Stimulated activated CD4-positive, alpha-beta T cell treated with anti-CD3 and anti-CD28 coated beads, Interleukin-15, amount 100 ng/mL, for 1 hour (primary cell): ENCODE data around the gene TMEM117.

Experiments used
- DNase-seq, 2 donors: peaks; one replicate each; pipeline ENCODE4 v3.0.0-alpha.2; 2020; ENCODE audit warnings: low read depth in 1 of 2, low spot score in 1 of 2

The TMEM117 gene

DNA sequence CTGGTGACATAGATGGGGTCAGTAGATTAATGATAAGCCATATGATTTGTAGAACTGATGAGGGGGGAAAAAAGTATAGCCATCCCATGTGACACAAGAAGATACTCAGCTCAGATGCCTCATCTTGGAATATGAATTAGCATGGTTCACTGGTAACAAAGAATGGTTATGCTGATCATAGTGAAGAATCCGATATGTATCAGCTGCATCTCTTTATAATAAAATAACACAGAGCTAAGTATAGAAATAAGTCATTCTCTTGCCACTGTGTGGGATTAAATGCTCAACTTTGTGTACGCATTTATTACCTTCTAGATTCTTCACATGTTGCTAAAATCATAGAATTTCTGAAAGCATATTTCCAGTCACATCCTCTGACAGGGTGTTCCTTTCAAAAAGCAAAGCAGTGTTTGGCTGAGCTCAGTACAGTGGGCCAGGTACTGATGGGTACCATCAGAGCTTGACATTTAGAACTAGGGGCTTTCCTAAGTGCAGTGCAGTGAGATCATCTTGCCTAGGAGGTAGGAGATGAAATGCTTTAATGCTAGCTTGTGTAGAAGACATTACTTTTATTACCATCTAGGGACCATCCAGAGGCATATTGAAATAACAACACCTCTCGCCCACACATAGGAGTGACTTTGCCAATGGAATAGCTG lies 256.2 kb downstream of the TMEM117 start:
- no peak for DNase-seq

DNA sequence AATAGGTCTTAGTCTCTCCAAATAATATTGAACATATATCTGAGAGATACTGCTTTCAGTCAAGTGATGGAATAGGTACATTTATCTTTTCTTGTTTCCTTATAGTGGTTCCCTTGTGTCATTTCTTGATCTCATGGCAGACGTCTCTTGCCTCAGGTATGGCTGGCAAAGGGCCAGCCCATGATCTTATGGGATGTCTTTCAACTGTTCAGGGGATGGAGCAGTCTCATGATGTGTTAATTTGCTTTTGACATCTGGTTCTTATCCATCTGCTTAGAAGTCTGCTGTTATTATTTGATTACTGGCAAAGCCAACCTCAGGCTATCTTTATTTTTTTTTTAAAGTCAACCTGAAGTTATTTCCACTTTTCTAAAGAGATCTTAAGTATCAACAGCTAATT lies 262.9 kb downstream of the TMEM117 start:
- DNase-seq, result no peak

DNA sequence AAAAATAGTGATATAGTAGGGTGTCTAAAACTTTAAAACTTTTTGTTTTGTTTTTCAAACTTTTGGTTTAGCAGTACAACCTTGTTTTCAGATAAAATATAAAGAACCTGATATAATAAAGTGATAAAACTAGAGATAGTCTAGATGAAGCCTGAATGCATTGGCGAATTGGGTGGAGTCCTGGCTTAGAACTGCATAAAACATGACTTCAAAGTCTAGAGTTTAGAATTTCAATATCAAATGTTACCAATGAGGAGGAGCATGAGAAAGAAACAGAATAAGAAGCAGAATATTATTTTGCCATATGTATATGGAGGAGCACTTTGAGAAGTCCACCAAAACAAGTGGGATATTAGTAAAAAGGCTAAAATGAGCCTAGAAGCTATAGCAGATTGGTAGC lies 263.6 kb downstream of the TMEM117 start:
- DNase-seq, result no peak

DNA sequence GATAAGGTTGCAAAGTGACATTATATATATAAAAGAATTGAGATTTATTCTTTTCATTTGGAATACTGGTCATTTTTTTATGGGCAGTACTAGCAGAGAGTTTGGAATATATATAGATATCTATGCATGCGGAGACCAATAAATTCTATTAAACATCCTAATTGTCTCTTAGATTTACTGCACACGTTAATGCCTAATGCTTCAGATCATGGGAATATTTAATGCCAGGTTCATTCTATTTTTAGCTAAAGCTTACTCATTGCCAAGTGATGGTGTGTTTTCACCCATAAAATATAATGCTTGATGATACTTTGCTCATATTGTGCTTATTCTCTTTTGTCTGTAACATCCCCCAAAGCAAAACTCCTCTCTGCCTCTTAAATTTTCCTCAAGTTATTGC lies 264.4 kb downstream of the TMEM117 start:
- no peak for DNase-seq

GRCh38 chr12:44101475-44101874 lies 265.6 kb downstream of the TMEM117 start:
- no peak for DNase-seq

DNA sequence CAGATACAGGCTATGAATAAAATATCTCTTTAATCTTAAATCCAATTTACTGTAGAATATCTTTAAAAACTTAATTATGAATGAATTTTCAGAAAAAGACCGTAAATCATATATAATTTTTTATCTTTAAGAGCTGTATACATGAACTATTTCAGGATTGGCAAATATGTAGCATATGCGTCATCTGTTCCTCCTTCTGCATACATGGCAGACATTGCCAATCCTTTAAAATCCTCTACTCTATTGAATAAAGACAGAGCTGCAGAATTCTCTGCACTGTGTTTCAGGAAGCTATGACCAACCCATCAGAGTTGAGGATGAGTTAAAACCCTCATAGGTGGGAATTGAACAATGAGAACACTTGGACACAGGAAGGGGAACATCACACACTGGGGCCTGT lies 279.0 kb downstream of the TMEM117 start:
- DNase-seq, result no peak

DNA sequence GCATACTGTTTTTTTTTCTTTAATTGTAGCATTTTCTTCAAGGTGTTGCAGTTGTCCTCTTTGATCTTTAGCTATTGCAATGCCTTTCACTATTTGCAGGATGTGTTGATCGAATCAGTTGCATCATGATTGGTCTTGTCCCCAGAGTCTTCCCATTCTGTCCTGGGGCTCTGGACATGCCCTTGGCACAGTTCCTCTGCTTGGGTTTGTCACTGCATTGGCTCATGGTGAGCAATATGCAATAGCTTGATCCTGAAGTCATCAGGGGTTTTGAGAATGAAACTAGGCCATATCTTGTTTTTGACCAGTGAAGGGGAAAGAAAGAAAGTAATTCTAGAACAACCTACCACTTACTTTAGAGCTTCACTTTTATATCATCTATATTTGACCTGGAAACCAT lies 281.5 kb downstream of the TMEM117 start:
- no peak for DNase-seq

DNA sequence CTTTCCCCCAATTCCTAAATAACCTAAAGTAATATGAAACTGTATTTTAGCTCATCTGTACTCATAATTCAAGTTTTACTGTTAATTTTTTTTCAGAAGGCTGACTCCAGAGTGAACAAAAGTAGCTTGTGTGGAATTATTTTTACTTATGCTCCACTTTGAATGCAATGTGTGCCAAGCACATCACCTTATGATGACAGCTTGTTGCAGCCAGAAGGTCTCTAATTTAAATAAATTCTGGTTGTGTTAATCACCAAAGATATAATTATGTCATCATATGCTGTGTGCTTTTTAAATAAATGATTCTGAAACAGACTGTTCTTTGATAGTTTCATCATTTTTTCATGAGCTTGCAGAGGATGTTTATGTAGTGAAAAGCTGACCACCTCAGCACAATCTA lies 283.1 kb downstream of the TMEM117 start:
- no peak for DNase-seq

DNA sequence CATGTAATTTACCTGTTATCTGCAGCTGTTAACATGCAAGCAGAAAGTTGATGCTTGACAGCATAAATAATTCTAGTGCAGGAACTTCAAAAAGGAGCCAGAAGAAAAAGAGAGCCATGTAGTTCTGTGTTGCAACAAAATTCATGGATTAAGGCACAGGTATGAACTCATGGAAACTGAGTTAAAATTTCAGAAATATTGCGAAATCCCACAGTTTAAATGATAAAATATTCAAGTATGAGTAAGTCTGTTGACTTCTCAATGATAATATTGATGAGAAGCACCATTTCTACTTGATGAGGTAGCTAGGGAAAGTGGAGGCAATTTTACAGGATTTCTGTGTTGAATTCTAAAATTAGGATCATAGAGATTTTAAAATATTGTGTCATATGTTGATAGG lies 290.9 kb downstream of the TMEM117 start:
- no peak for DNase-seq

DNA sequence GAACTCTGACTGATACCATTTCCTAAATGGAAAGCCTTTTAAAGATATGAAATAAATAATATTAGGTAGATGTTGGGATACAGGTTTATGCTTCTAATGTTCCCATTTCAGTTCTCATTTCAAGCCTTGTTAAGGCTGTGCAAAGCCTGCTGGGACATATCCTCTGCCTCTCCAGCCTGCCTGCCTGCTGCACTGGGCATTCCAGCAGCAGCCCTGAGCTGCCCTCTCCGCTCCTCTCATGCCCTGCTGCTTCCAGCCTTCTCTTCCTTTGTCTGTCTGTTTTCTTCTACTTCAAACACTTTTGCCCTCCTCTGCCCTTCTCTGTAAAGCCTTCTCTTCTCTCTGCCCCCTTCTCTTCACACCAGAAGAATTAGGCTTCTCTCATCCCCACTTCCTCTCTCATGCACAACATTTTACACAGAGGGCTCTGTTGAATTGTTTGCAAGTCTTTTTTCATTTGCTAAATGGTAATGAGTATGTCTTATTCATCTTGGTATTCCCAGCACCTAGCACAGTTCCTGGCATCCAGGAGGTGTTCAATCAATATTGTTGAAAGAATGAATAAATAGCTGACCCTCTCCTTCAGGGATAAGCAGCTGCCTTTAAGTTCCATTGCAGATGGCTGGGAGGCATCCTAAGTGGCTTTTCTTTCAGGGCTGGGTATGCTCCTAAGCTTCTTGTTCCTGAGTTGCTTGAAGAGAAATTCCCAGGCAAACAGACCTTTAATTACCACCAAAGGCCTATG lies 292.3 kb downstream of the TMEM117 start:
- DNase-seq, result no peak

DNA sequence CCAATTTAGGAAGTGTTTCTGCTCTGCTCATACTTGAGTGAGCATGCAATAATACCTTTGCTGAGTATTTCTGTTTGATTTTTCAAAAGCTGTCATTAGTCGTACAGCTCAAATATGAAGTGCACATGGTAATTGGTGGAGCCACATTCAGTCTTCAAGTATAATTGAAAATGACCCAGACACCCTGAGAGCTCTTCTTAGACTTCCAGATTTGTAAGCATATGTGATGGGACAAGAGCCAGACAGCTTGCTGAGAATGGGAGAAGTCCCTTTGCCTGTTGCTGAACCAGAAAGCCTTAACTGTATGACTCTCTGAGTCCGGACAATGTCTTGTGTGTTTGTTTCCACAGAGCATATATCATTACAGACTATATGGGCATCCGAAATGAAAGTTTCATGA lies 307.3 kb downstream of the TMEM117 start:
- DNase-seq, result no peak

DNA sequence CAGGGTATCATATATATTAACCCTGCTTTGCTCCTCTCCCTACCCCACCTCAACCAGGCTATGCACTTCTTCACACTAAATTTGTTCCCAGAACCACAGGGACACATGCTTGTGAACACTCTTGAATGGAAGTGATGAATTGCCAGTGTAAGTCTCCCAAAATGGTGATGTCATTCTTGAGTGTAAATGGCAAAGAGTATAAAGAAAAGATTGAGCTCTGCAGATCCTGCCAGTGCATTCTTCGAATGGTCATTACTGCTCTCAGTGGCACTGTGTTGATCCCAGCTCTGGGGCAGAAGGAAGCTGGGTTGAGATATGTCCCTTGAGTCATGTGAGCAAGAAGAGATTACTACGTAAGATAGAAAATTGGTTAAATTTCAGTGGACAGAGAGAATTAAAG lies 313.1 kb downstream of the TMEM117 start:
- no peak for DNase-seq

GRCh38 chr12:44154128-44154527 lies 318.2 kb downstream of the TMEM117 start:
- DNase-seq, result no peak

DNA sequence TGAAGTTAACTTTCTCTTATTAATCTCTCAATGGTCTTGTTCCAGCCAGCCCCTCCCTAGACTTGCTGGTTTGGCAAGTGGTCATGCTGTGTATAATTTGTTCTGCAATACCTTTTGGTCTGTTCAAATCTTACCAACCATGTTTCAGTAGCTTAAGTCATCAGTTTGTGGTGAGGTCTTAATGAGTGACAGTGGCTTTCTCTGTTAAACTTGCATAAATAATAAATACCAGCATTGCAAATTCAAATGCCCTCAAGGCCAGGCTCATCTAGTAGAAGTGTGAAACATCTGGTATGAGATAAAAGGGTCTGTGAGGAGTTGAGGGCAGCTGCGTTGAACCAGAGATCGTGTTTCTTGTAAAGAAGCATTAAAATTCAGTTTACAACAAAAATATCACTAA lies 319.5 kb downstream of the TMEM117 start:
- DNase-seq, result no peak

DNA sequence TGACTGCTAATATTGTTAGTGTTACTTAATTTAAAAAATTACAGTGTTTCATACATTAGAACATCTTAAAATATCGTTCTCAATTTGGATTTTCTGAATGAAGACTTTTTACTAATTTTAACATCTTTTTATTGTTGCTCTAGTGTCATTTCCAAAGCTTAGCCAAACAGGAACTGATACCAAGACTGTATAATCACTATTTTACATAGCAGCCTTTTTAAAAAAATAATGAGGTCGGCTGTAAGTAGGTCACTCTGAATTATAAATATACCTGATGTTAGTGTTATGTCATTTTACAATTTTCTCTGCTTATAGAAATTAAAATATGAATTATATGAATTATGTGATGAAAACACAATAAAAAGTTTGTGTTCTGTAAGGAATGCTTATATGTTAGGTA lies 321.5 kb downstream of the TMEM117 start:
- no peak for DNase-seq

DNA sequence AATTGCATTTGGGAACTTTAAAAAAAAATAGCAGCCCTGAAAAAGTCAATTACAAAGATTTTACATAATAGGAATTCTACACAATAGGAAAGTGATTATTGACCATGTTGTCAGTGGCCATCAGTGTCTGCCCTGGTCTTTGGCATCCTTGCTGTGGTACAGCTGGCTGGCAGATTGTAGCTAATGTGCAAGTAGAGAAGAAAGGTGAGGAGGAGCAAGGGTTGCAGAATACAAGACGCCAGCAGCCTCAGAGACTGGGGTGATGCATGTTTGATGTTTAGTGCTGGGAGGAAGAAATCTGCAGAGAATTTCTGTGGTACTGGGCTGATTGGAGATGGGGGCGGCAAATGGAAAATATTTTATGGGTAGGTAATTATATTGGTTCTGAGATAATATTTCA lies 322.9 kb downstream of the TMEM117 start:
- DNase-seq, result no peak

DNA sequence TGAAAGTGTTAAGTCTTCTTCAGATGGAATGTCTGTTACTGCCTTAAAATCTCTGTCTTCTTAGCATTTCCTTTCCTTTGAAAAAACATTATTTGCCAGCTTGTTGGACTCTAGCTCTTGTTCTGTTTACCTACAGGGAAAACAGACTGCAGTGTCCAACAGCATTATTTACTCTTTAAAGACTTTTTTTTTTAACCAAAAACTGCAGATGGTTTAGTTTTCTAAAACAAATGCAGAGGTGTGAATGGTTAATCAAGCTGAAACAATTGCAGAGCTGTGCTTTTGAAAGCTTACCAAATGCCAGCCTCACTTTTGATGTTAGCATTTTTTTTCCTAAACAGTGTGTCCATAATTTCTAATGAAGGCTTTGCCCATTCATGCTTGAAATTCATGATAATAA lies 323.3 kb downstream of the TMEM117 start:
- no peak for DNase-seq

DNA sequence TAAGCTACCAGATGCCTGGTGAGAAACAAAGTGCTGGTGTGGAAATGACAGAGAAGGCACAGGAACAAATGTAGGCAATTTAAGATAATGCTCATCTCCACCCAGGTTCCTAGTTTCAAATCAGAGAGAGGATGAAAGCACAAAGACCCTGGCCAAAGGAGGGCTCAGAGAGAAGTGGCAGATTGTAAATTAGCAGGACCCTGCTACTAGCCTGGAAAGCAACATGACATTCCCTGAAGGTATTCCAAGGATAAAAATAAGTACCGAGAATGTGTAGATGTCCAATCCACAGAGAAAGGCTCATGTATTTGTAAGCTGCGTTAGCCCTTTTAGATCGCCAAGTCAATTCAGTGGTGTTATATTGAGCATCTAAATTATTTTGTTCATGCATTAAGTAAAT lies 324.0 kb downstream of the TMEM117 start:
- no peak for DNase-seq

DNA sequence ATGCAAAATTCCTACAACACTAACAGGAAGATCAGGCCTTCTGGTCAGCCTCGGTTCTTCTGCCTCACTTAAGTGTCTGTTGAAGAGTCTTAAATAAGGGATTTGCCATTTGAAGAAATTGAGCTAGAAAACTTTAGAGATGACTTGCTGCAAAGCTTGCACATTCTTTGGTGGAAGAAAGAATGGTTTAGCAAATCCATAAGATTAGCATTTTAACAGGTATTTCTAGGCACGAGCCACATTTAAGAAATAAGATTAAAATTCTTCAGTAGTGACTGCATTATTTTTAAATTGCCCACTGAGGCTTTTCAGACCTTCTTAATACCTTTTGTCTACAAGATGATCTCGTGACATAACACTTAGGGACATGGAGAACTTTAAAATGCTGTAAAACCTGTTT lies 327.1 kb downstream of the TMEM117 start:
- DNase-seq, result no peak

- no peak for DNase-seq
These were observed 338.2 kb downstream of the TMEM117 start for GRCh38 chr12:44174053-44174452.

GRCh38 chr12:44184499-44185206 lies 348.8 kb downstream of the TMEM117 start:
- no peak for DNase-seq

DNA sequence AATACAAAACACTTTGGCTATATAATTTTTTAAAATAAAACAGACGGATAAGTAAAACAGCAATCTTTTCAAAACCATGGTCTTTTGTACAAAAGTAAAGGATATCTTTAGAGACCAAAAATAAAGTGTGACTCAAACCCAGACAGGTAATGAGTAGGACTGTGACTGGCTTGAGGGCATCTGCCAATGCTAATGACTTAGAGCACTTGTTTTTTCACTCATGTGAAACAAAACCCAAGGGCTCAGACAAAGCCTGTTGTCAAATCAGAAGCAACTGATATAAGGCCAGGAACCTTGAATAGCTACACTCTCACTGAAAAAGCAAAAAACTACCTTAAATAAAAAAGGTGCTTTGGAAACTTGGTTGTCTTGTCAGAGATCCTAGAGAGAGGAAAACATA lies 357.4 kb downstream of the TMEM117 start:
- no peak for DNase-seq
